A549 (cell line): Measurements from ENCODE around the gene ATP8A1. TPM values are rescaled to one million over a fixed set of nuclear protein-coding genes. Genes with fewer than 3 reads are reported as not detected.

Experiments used
- ATAC-seq, 2 experiments: fragments of 200-7000 bp in 1 of 2; fragments of >200 bp in 1 of 2; cut with Nextera tagmentation in 1 of 2; cut with Tn5 transposase in 1 of 2; 3 replicates each; pipeline versions ENCODE4 v1.8.0 to v1.9.1; 2018 to 2020; ENCODE audit warnings: mild to moderate bottlenecking in 1 of 2, moderate library complexity in 1 of 2
- CTCF ChIA-PET: fragments of 300-600 bp; sonication (Branson Sonifier 250); formaldehyde crosslinking; extraction: SDS; loops from one replicate; lab custom pipeline; 2021; ENCODE audit warnings: antibody characterized with exemption, inconsistent platforms; lab: Yijun Ruan, JAX
- POLR2A ChIA-PET: fragments of 350-600 bp; formaldehyde crosslinking; extraction: SDS; loops from one replicate; lab custom pipeline; 2021; ENCODE audit warnings: antibody characterized with exemption, inconsistent platforms; lab: Yijun Ruan, JAX
- DNase-seq, 2 experiments: peaks; one replicate each; pipeline versions ENCODE4 v3.0.0 to v3.0.0-alpha.2; 2011 to 2016; ENCODE audit warnings: low read depth in 1 of 2, low spot score in 1 of 2
- FAIRE-seq: peaks from 2 replicates; lab custom pipeline; 2011; peaks lifted over from hg19 to GRCh38; lab: Jason Lieb, UNC
- H3K27ac ChIP-seq, 2 experiments: fragments of >200 bp; sonication (Bioruptor Twin); formaldehyde crosslinking; 3 replicates each; pipeline ENCODE4 v1.5.1; 2016 to 2017
- H3K4me1 ChIP-seq: fragments of >200 bp; sonication (Bioruptor Twin); formaldehyde crosslinking; 3 replicates; pipeline ENCODE4 v1.6.1; 2016
- H3K4me2 ChIP-seq: fragments of >200 bp; sonication (Bioruptor Twin); formaldehyde crosslinking; 3 replicates; pipeline ENCODE4 v1.6.1; 2016
- H3K4me3 ChIP-seq: fragments of >200 bp; sonication (Bioruptor Twin); formaldehyde crosslinking; 3 replicates; pipeline ENCODE4 v1.5.1; 2016
- H3K9me3 ChIP-seq: fragments of >200 bp; sonication (Bioruptor Twin); formaldehyde crosslinking; 3 replicates; pipeline ENCODE4 v1.6.1; 2016
- CBX2 ChIP-seq: fragments of 200-600 bp; sonication (generic); IDR thresholded peaks from 2 replicates; pipeline ENCODE4 v1.6.1; 2016; ENCODE audit warnings: low read depth, mild to moderate bottlenecking, borderline replicate concordance
- CBX8 ChIP-seq: fragments of 200-600 bp; sonication (generic); IDR thresholded peaks from 2 replicates; pipeline ENCODE4 v1.6.1; 2016
- CEBPB ChIP-seq, 2 experiments: fragments of >200 bp in 1 of 2; sonication (Bioruptor Twin) in 1 of 2; formaldehyde crosslinking in 1 of 2; IDR thresholded peaks; 2 replicates each; pipeline ENCODE4 v1.6.1; 2012 to 2016
- CHD4 ChIP-seq: fragments of 200-600 bp; sonication (generic); IDR thresholded peaks from 2 replicates; pipeline ENCODE4 v1.6.1; 2016; ENCODE audit warnings: antibody characterized with exemption, mild to moderate bottlenecking, borderline replicate concordance
- ELK1 ChIP-seq: fragments of 150-350 bp; IDR thresholded peaks from 2 replicates; pipeline ENCODE4 v1.6.1; 2014; ENCODE audit warnings: low read depth, mild to moderate bottlenecking, low read length
- ESRRA ChIP-seq: fragments of 150-350 bp; IDR thresholded peaks from 2 replicates; pipeline ENCODE4 v1.6.1; 2014; ENCODE audit warnings: mild to moderate bottlenecking, low read length, borderline replicate concordance
- FOXS1 ChIP-seq: fragments of 250-450 bp; sonication (Bioruptor Pico); IDR thresholded peaks from 2 replicates; pipeline ENCODE4 v1.5.0; 2020; ENCODE audit warnings: mild to moderate bottlenecking, moderate library complexity
- HOXB13 ChIP-seq: fragments of 250-450 bp; sonication (Bioruptor Pico); IDR thresholded peaks from 2 replicates; pipeline ENCODE4 v1.5.0; 2020; ENCODE audit warnings: low read depth, mild to moderate bottlenecking, moderate library complexity
- PHF8 ChIP-seq: fragments of 200-600 bp; sonication (generic); IDR thresholded peaks from 2 replicates; pipeline ENCODE4 v1.6.1; 2016; ENCODE audit warnings: low read depth, mild to moderate bottlenecking, antibody characterized with exemption, moderate library complexity, borderline replicate concordance
- RAD21 ChIP-seq, 2 experiments: fragments of >200 bp in 1 of 2; sonication (Bioruptor Twin) in 1 of 2; formaldehyde crosslinking in 1 of 2; IDR thresholded peaks in 1 of 2; conservative IDR thresholded peaks in 1 of 2; 2 replicates in 1 of 2; 3 replicates in 1 of 2; pipeline ENCODE4 v1.6.1; 2012 to 2018; ENCODE audit warnings: inconsistent platforms in 1 of 2
- RARB ChIP-seq: fragments of 250-450 bp; sonication (Bioruptor Pico); IDR thresholded peaks from 2 replicates; pipeline ENCODE4 v1.8.0; 2021; ENCODE audit warnings: mild to moderate bottlenecking, moderate library complexity
- SMC3 ChIP-seq: fragments of >200 bp; sonication (Bioruptor Twin); formaldehyde crosslinking; IDR thresholded peaks from 3 replicates; pipeline ENCODE4 v1.6.1; 2018; ENCODE audit warnings: inconsistent platforms
- TFCP2L1 ChIP-seq: fragments of 250-450 bp; sonication (Bioruptor Pico); IDR thresholded peaks from 2 replicates; pipeline ENCODE4 v1.5.0; 2021; ENCODE audit warnings: mild to moderate bottlenecking
- ZFP36 ChIP-seq: fragments of 450-650 bp; IDR thresholded peaks from 2 replicates; pipeline ENCODE4 v1.6.1; 2014; ENCODE audit warnings: borderline replicate concordance; ENCODE audit not compliant: partially characterized antibody
- ZNF302 ChIP-seq: fragments of 250-450 bp; sonication (Bioruptor Pico); IDR thresholded peaks from 2 replicates; pipeline ENCODE4 v1.9.0; 2021; ENCODE audit warnings: inconsistent platforms, mild to moderate bottlenecking, moderate library complexity
- ZSCAN20 ChIP-seq: fragments of 250-450 bp; sonication (Bioruptor Pico); IDR thresholded peaks from 2 replicates; pipeline ENCODE4 v1.8.0; 2022; ENCODE audit warnings: mild to moderate bottlenecking, moderate library complexity
- WGBS: methylation state at CpG from one replicate; pipeline ENCODE4 v1.1.6; 2017; ENCODE audit errors: missing lambda C conversion rate; 5-methylcytosine and 5-hydroxymethylcytosine counted together
- polyA plus RNA-seq, 4 experiments: library from polyadenylated mRNA; depleted of rRNA in 3 of 4; stranded (reverse); fragments of >200 nt; fragmentation: RNase III in 1 of 4; extraction: RNeasy Plus Mini Kit Qiagen cat#74134 plus additional on column Dnase treatment in 1 of 4; gene quantifications; 2 replicates in 3 of 4; 3 replicates in 1 of 4; pipeline ENCODE4 v1.2.3, GENCODE V29; 2011 to 2017
- TF ChIP-seq, protein P1 (sequence below): fragments of 250-450 bp; sonication (Bioruptor Pico); IDR thresholded peaks from 2 replicates; pipeline ENCODE4 v1.5.0; 2021; ENCODE audit warnings: mild to moderate bottlenecking, moderate library complexity, borderline replicate concordance
- TF ChIP-seq, protein P2 (sequence below): fragments of 450-650 bp; IDR thresholded peaks from 2 replicates; pipeline ENCODE4 v1.6.1; 2014; ENCODE audit warnings: antibody characterized with exemption
- TF ChIP-seq, protein P3 (sequence below): fragments of >200 bp; sonication (Bioruptor Twin); formaldehyde crosslinking; IDR thresholded peaks from 3 replicates; pipeline ENCODE4 v1.5.1; 2016

Gene ATP8A1
- polyA plus RNA-seq, 2 of the 4 experiments (the other 2 are of a cell fraction): 0.06 to 0.25 TPM

DNA sequence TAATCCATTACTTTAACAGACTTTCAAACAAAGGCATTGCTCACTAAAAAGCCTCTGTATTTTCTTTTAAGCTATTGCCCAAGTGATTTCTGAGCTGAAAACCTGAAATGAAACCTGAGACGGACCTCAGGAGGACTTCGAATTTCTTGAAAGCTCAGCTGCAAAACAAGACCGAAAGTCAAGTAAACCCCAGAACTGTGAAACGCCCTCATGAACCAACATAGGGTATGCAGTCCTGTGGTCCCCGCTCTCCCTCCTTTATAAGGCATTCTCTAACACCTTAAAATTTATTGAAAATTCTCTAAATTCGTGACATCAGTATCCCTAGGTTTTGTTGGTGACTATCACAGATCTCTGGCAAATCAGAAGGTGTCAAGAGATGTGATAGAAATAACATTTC is 167.8 kb downstream of the ATP8A1 start:
- ATAC-seq (no peak), FAIRE-seq (no peak), DNase-seq (no peak)
- Histone ChIP-seq H3K4me2 (no peak overlapping the region), H3K9me3 (no peaks in the 10 kb centered on the region), H3K4me1 (no peaks in the 10 kb centered on the region), H3K4me3 (no peak overlapping the region), H3K27ac (no peak overlapping the region)
- 27% methylated on average over 6 of the region's 6 CpGs for WGBS
- ChIA-PET POLR2A (no interaction called here), CTCF (interaction anchor here (1.0 kb wide), 1 partner anchor 30 kb away, joined by 3 read pairs; no protein-coding TSS in a partner anchor)
- TF ChIP-seq CHD4 (no peak), CEBPB (IDR thresholded peaks at IDR 0.05) (no peak), FOXS1 (CRISPR knock-in tag) (no peak), CBX2 (no peak), RAD21 (conservative IDR thresholded peaks at IDR 0.05 in 1 of 2, IDR thresholded peaks at IDR 0.05 in 1 of 2) (no peak), RARB (CRISPR knock-in tag) (no peak), ESRRA (no peak), CBX8 (no peak), ZNF302 (CRISPR knock-in tag) (no peak), HOXB13 (CRISPR knock-in tag) (no peak), SMC3 (no peak), ELK1 (no peak), ZFP36 (no peak), TFCP2L1 (CRISPR knock-in tag) (no peak)

- no peaks in the 10 kb centered on the region for H3K9me3 ChIP-seq
- WGBS: 62% methylated on average over 3 of the region's 3 CpGs
- ATAC-seq (no peak), DNase-seq (no peak), FAIRE-seq (no peak)
- ChIA-PET CTCF (interaction anchor here (1.0 kb wide), 1 partner anchor 31 kb away, joined by 3 read pairs; no protein-coding TSS in a partner anchor), POLR2A (no interaction called here)
- no peak overlapping the region for H3K27ac ChIP-seq
- TF ChIP-seq, protein P1, sequence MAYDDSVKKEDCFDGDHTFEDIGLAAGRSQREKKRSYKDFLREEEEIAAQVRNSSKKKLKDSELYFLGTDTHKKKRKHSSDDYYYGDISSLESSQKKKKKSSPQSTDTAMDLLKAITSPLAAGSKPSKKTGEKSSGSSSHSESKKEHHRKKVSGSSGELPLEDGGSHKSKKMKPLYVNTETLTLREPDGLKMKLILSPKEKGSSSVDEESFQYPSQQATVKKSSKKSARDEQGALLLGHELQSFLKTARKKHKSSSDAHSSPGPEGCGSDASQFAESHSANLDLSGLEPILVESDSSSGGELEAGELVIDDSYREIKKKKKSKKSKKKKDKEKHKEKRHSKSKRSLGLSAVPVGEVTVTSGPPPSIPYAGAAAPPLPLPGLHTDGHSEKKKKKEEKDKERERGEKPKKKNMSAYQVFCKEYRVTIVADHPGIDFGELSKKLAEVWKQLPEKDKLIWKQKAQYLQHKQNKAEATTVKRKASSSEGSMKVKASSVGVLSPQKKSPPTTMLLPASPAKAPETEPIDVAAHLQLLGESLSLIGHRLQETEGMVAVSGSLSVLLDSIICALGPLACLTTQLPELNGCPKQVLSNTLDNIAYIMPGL (CRISPR knock-in tag): no peak
- TF ChIP-seq ZSCAN20 (CRISPR knock-in tag) (no peak), CBX8 (no peak), FOXS1 (CRISPR knock-in tag) (no peak), TFCP2L1 (CRISPR knock-in tag) (no peak), PHF8 (no peak)
- TF ChIP-seq, protein P2, sequence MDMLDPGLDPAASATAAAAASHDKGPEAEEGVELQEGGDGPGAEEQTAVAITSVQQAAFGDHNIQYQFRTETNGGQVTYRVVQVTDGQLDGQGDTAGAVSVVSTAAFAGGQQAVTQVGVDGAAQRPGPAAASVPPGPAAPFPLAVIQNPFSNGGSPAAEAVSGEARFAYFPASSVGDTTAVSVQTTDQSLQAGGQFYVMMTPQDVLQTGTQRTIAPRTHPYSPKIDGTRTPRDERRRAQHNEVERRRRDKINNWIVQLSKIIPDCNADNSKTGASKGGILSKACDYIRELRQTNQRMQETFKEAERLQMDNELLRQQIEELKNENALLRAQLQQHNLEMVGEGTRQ: no peak
- TF ChIP-seq, protein P3, sequence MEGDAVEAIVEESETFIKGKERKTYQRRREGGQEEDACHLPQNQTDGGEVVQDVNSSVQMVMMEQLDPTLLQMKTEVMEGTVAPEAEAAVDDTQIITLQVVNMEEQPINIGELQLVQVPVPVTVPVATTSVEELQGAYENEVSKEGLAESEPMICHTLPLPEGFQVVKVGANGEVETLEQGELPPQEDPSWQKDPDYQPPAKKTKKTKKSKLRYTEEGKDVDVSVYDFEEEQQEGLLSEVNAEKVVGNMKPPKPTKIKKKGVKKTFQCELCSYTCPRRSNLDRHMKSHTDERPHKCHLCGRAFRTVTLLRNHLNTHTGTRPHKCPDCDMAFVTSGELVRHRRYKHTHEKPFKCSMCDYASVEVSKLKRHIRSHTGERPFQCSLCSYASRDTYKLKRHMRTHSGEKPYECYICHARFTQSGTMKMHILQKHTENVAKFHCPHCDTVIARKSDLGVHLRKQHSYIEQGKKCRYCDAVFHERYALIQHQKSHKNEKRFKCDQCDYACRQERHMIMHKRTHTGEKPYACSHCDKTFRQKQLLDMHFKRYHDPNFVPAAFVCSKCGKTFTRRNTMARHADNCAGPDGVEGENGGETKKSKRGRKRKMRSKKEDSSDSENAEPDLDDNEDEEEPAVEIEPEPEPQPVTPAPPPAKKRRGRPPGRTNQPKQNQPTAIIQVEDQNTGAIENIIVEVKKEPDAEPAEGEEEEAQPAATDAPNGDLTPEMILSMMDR: no peak
- H3K4me1 ChIP-seq: no peaks in the 10 kb centered on the region
- H3K4me3 ChIP-seq: no peak overlapping the region
- no peak overlapping the region for H3K4me2 ChIP-seq
These were observed 168.4 kb downstream of the ATP8A1 start for GRCh38 chr4:42488554-42488953.
